HG03442 (cell line): ENCODE results near the gene SELP.

Experiments
- ATAC-seq: cut with Tn5 transposase; IDR thresholded peaks from one replicate; pipeline ENCODE4 v1.9.1; 2021; ENCODE audit warnings: mild to moderate bottlenecking, moderate library complexity; ENCODE audit not compliant: unreplicated experiment

The SELP gene

GRCh38 chr1:169577981-169578738, 51.8 kb downstream of the SELP start:
- ATAC-seq = no peak

GRCh38 chr1:169576935-169577331, 53.0 kb downstream of the SELP start:
- no peak for ATAC-seq

- no peak for ATAC-seq
Observed at GRCh38 chr1:169576241-169576934, 53.5 kb downstream of the SELP start.

GRCh38 chr1:169574336-169574735, 55.6 kb downstream of the SELP start:
- ATAC-seq = no peak

GRCh38 chr1:169572187-169572586, 57.7 kb downstream of the SELP start:
- no peak for ATAC-seq

- ATAC-seq = no peak
Observed at GRCh38 chr1:169571450-169571849, 58.5 kb downstream of the SELP start.

- no peak for ATAC-seq
Observed at GRCh38 chr1:169570172-169570574, 59.8 kb downstream of the SELP start.

- ATAC-seq = no peak
Observed at GRCh38 chr1:169568497-169568896, 61.4 kb downstream of the SELP start.

GRCh38 chr1:169565335-169566271, 64.3 kb downstream of the SELP start:
- no peak for ATAC-seq

GRCh38 chr1:169563650-169564049, 66.3 kb downstream of the SELP start:
- no peak for ATAC-seq

- no peak for ATAC-seq
Observed at GRCh38 chr1:169563019-169563615, 66.8 kb downstream of the SELP start.

- ATAC-seq = no peak
Observed at GRCh38 chr1:169561692-169562091, 68.2 kb downstream of the SELP start.

GRCh38 chr1:169557131-169557530, 72.8 kb downstream of the SELP start:
- no peak for ATAC-seq

- peak; percentile 54 for ATAC-seq
Observed at GRCh38 chr1:169550294-169550693, 79.6 kb downstream of the SELP start.

- no peak for ATAC-seq
Observed at GRCh38 chr1:169548282-169548681, 81.6 kb downstream of the SELP start.

- peak; percentile 75 for ATAC-seq
Observed at GRCh38 chr1:169546087-169546995, 83.6 kb downstream of the SELP start.

GRCh38 chr1:169545472-169545871, 84.5 kb downstream of the SELP start:
- no peak for ATAC-seq

GRCh38 chr1:169538998-169539871, 90.7 kb downstream of the SELP start:
- no peak for ATAC-seq
